HG02840 (cell line): Measurements from ENCODE around the gene CFAP52.
"Not testable (repeated sequence)": the region's sequence is repeated elsewhere in the genome, so short reads cannot be mapped to it uniquely, and the experiment has no call there.

Experiments
- ATAC-seq: cut with Tn5 transposase; IDR thresholded peaks from one replicate; pipeline ENCODE4 v1.9.1; 2021; ENCODE audit warnings: mild to moderate bottlenecking, moderate library complexity, moderate number of reproducible peaks; ENCODE audit not compliant: unreplicated experiment, low FRiP score

The CFAP52 gene

DNA sequence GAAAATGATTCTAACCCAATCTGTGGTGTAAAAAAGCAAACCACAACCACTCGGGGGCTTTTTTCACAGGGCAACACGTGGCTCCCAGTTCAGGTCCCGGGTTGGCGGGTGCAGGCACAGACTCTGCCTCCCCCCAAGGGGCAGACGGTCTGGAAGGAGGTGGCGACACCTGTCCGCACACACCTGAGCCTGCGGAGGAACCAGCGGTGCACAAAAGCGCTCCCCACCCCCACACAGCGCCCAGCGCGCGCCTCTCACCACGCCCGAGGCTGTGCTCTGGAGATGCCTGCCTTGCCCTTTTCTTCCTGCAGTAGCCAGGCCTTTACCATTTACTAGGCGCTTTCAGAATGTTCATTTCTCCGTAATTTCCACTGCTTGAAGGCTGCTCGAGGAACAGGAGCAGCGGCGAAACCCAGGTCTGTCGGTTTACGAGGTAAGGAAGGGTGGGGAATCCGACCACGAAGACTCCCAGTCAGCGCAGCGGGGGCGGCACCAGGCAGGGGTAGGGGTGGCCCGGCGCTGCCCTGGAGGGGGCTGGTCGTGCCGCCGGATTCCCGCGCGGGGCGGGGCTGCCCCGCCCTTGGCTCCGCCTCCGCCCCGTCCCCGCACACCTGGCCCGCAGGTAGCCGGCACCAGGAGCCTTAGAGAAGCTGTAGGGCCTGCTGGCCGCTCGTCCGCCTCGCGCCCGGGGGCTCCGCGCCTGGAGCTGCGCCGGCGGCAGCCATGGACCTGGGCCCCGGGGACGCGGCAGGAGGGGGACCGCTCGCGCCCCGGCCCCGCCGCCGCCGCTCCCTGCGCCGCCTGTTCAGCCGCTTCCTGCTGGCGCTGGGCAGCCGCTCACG lies 68.7 kb downstream of the CFAP52 start, which contains the start of gene USP43:
USP43 (plus strand) TSS at position 608 of the 842 bp plus-strand sequence; CDS start at position 724, 116 bp downstream.
- no peak for ATAC-seq

DNA sequence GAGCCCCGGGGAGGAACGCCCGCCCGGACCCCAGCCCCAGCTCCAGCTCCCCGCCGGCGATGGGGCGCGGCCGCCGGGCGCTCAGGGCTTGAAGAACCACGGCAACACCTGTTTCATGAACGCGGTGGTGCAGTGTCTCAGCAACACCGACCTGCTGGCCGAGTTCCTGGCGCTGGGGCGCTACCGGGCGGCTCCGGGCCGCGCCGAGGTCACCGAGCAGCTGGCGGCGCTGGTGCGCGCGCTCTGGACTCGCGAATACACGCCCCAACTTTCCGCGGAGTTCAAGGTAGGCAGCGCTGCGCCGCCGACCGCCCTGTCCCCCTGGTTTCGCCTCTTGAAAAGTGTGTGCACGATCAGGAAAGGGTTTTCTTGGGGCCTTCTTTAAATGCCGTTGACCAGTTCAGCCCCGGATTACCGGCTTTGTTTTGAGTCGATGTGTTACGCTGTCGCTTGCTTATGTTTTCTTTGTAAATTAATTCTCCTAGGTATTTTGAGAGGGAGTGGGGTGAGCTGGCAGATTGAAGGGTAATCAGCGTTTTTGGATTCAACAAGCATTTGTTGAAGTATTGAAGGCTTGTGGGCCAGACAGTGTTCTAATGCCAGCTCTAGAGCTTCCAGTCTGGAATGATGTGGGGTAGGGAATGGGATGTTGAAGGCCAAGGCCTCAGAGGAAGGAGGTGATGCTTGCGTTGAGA lies 69.6 kb downstream of the CFAP52 start:
- ATAC-seq, result no peak

GRCh38 chr17:9646546-9646885 lies 70.1 kb downstream of the CFAP52 start:
- no peak for ATAC-seq

GRCh38 chr17:9647014-9647413 lies 70.6 kb downstream of the CFAP52 start:
- ATAC-seq, result no peak

DNA sequence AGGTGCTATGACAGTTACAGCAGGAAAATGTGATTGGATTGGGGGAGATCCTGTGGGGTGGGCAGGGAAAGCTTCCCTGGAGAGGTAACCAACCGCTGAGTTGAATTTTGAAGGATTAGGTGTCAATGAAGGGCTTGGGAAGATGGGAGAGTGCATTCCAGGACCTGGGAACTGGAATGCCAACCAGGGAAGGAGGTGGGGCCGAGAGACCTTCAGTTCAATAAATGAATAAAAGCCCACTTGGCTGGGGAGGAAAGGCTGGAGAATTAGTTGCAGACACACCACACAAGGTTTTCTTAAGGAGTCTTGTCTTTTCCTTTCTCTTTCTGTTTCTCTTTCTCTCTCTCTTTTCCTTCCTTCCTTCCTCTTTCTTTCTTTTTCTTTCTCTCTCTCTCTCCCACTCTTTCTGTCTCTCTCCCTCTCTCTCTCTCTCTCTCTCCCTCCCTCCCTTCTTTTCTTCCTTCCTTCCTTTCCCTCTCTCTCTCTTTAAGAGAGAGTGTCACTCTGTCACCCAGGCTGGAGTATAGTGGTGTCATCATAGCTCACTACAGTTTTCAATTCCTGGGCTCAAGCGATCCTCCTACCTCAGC lies 72.2 kb downstream of the CFAP52 start:
- ATAC-seq, result no peak

- ATAC-seq, result no peak
Observed at GRCh38 chr17:9658593-9659211, 82.3 kb downstream of the CFAP52 start.

- no peak for ATAC-seq
Observed at GRCh38 chr17:9661027-9661426, 84.6 kb downstream of the CFAP52 start.

DNA sequence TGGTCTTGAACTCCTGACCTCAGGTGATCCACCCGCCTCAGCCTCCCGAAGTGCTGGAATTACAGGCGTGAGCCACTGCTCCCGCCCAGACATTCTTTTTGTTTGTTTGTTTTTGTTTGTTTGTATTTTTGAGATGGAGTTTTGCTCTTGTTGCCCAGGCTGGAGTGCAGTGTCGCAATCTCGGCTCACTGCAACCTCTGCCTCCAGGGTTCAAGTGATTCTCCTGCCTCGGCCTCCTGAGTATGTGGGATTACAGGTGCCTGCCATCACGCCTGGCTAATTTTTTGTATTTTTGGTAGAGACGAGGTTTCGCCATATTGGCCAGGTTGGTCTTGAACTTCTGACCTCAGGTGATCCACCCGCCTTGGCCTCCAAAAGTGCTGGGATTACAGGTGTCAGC lies 87.1 kb downstream of the CFAP52 start:
- ATAC-seq, result not testable (repeated sequence)

DNA sequence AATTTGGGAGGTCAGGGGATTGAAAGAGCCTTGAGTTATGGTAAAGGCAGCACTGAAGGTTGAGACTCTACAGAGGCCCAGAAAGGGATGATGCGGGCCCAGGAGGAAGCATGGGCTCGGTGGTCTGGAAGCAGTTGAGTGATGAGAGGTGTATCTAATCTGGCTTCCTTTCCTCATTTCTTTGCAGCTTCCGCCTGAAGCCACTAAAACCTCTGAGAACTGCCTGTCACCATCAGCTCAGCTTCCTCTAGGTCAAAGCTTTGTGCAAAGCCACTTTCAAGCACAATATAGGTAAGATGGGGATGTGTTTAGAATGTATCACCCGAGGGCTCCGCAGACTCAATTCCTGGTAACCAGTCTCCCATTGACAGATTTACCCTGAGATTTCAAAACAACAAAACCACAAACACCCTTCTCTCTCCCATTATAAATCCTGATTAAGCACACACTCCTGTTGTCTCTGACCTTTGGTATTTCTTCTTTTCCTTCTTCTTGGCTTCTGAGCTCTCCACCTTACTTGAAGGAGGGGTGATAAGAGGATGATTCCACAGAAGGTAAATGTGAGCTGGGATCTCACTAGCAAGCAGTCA lies 90.1 kb downstream of the CFAP52 start:
- ATAC-seq, result no peak

DNA sequence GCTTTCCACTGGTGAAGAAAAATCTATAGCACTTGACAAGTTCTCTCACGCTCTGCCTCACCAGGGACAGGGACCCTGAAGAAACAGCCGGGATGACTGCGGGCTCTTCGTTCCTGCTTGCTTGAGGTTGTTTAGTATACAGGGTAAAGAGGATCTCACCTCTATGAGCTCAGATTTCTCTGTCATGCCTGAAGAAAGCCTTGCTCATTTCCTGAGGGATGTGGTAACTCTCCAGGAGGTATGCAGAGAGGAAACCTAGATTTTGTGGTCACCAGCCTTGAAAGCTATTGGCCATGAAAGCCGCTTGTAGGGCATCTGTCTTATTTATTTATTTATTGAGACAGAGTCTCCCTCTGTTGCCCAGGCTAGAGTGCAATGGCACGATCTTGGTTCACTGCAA lies 92.1 kb downstream of the CFAP52 start:
- no peak for ATAC-seq

DNA sequence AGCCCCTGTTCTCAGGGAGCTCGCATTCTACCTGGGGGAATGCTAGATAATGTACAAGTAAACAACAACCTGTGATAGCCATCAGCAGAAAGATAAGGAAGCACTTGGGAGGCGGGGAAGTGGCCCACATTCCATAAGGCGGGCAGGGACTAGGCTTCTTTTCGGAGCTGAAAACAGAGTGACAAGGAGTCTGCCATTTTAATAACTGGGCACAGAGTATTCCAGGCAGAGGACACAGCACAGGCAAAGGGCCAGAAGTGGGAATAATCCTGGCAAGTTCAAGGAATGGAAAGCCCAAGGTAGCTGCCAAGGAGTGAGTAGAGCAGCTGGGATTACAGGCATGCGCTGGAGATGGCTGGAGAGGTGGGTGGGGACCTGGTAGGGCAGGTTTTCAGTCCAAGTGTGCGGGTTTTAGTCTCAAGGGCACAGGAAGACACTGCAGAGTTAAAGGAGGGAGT lies 93.1 kb downstream of the CFAP52 start:
- ATAC-seq, result no peak

- no peak for ATAC-seq
Observed at GRCh38 chr17:9670596-9670995, 94.2 kb downstream of the CFAP52 start.

- no peak for ATAC-seq
Observed at GRCh38 chr17:9671559-9671958, 95.1 kb downstream of the CFAP52 start.

- no peak for ATAC-seq
Observed at GRCh38 chr17:9672266-9672665, 95.8 kb downstream of the CFAP52 start.

DNA sequence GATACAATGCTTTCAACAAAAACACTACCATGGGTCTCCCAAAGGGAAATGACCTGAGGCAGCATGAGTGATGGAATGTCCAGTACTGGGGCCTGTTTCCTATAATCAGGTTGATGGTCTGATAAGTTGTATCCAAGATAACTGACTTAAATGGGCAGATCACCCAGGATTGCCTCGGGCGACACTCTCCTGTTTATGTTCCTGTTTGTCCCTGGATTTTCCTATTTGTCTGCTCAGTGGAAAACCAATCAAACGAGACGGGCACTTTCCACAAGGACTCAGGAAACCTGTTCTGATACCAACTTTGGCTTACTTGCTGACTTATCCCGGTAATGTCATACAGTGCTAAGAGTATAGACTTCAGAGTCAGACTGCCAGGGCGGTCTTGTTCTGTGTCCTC lies 96.2 kb downstream of the CFAP52 start:
- ATAC-seq, result no peak

DNA sequence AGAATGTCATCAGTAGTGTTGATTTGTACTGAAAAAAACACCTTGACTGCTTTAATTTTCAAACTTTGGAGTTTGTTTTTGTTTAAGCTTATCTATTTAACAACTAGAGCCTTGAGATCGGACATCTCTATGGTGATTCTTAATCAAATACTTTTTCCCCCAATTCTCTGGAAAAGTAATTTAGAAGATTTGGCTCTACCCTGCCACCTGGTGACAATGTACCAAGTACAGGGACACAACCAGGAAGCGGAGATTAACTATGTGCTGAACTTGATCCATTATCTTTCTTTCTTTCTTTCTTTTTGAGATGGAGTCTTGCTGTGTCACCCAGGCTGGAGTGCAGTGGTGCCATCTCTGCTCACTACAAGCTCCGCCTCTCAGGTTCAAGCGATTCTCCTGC lies 99.6 kb downstream of the CFAP52 start:
- ATAC-seq, result no peak

DNA sequence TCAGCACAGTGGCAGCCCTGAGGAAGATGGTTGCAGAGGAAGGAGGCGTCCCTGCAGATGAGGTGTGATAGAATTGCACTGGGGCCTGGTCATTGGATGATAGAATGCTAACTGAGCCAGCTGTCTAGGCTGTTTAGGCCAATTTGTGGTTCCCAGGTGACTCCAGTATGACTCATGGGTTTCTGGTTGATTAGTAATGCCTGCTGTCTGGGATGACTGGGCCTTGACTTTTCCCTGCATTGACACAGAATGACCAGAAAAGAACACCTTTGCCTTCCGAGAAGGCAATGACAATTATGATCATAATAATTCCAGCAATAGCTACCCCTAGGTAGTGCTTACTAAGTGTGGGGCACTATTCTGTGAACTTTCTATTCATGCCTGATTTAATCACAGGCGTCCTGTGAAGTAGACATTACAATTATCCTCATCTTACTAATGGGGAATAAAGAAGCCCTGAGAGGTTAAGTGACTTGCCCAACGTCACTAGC lies 100.4 kb downstream of the CFAP52 start:
- ATAC-seq, result no peak

DNA sequence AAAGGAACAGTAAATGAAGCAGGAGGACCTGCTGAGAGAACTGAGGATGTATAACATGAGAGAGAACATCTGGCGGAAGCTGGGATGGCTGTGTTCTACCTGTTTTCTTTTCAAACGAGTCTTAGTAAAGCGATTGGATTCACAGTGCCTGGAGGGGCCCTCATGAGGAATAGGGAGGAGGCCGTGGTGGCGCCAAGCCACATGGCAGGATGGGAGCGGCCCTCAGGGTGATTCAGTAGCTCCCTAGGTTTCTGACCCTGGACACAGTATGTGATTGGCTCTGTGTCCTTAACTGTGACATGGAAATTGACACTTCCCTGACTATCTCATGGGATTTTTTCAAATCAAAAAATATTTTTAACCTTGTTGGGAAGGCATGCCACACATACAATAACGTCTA lies 101.0 kb downstream of the CFAP52 start:
- ATAC-seq, result no peak

GRCh38 chr17:9677896-9678295 lies 101.5 kb downstream of the CFAP52 start:
- ATAC-seq, result no peak

- ATAC-seq, result no peak
Observed at GRCh38 chr17:9684955-9685621, 108.6 kb downstream of the CFAP52 start.
